Superior temporal gyrus (tissue), 1 donor: Measurements from ENCODE around the gene SMURF1.
A peak's percentile ranks its signal among the peaks of the same experiment; 100 is the strongest.
"Not testable (repeated sequence)": the region's sequence is repeated elsewhere in the genome, so short reads cannot be mapped to it uniquely, and the experiment has no call there.

Source experiments
- DNase-seq: peaks from one replicate; pipeline ENCODE4 v3.0.0-alpha.2; 2016; ENCODE audit errors: extremely low spot score

Gene SMURF1

GRCh38 chr7:99054781-99055180, 89.1 kb downstream of the SMURF1 start:
- no peak for DNase-seq

- no peak for DNase-seq
Measured at GRCh38 chr7:99050971-99051370, 92.9 kb downstream of the SMURF1 start.

- no peak for DNase-seq
Measured at GRCh38 chr7:99047526-99048077, 96.3 kb downstream of the SMURF1 start.

GRCh38 chr7:99046722-99047121, 97.2 kb downstream of the SMURF1 start:
- DNase-seq: no peak

GRCh38 chr7:99046262-99046661, 97.6 kb downstream of the SMURF1 start:
- DNase-seq: not testable (repeated sequence)

GRCh38 chr7:99044858-99045257, 99.0 kb downstream of the SMURF1 start:
- not testable (repeated sequence) for DNase-seq

GRCh38 chr7:99042957-99043356, 101.0 kb downstream of the SMURF1 start:
- DNase-seq: peak; percentile 28

- DNase-seq: no peak
Measured at GRCh38 chr7:99041526-99041925, 102.4 kb downstream of the SMURF1 start.

- DNase-seq: peak; percentile 98
Measured at GRCh38 chr7:99040104-99040958, 103.6 kb downstream of the SMURF1 start.

GRCh38 chr7:99039384-99039891, 104.5 kb downstream of the SMURF1 start:
- DNase-seq: no peak

- no peak for DNase-seq
Measured at GRCh38 chr7:99038086-99038855, 105.6 kb downstream of the SMURF1 start.

- DNase-seq: no peak
Measured at GRCh38 chr7:99037327-99037940, 106.5 kb downstream of the SMURF1 start.

- peak; percentile 79 for DNase-seq
Measured at GRCh38 chr7:99036546-99037111, 107.3 kb downstream of the SMURF1 start.

GRCh38 chr7:99035723-99036545, 108.0 kb downstream of the SMURF1 start:
- DNase-seq: no peak

- DNase-seq: no peak
Measured at GRCh38 chr7:99034932-99035722, 108.8 kb downstream of the SMURF1 start.

- DNase-seq: no peak
Measured at GRCh38 chr7:99033765-99034164, 110.1 kb downstream of the SMURF1 start.

GRCh38 chr7:99032928-99033327, 111.0 kb downstream of the SMURF1 start:
- no peak for DNase-seq

- DNase-seq: no peak
Measured at GRCh38 chr7:99031496-99031895, 112.4 kb downstream of the SMURF1 start.

GRCh38 chr7:99030951-99031350, 113.0 kb downstream of the SMURF1 start:
- DNase-seq: no peak

GRCh38 chr7:99030457-99030856, 113.5 kb downstream of the SMURF1 start:
- DNase-seq: no peak
